G401 (cell line): ENCODE results near the gene TUNAR. TPM values are rescaled to one million over a fixed set of nuclear protein-coding genes. Genes with fewer than 3 reads are reported as not detected.

ENCODE experiments used
- DNase-seq: peaks from one replicate; pipeline ENCODE4 v3.0.0-alpha.2; 2015; ENCODE audit warnings: low spot score
- in situ Hi-C: cut with HindIII; loops from 2 replicates; pipeline ENCODE4 v1.10.0; 2016; ENCODE audit warnings: low sequenced_read_pairs, mixed read lengths
- total RNA-seq: library from RNA; depleted of rRNA; stranded (reverse); fragments of >200 nt; shearing (Covaris generic); gene quantifications from 2 replicates; pipeline ENCODE4 v1.2.3, GENCODE V29; 2014; rRNA removed

Gene TUNAR
- not detected in 2 replicates for total RNA-seq

DNA sequence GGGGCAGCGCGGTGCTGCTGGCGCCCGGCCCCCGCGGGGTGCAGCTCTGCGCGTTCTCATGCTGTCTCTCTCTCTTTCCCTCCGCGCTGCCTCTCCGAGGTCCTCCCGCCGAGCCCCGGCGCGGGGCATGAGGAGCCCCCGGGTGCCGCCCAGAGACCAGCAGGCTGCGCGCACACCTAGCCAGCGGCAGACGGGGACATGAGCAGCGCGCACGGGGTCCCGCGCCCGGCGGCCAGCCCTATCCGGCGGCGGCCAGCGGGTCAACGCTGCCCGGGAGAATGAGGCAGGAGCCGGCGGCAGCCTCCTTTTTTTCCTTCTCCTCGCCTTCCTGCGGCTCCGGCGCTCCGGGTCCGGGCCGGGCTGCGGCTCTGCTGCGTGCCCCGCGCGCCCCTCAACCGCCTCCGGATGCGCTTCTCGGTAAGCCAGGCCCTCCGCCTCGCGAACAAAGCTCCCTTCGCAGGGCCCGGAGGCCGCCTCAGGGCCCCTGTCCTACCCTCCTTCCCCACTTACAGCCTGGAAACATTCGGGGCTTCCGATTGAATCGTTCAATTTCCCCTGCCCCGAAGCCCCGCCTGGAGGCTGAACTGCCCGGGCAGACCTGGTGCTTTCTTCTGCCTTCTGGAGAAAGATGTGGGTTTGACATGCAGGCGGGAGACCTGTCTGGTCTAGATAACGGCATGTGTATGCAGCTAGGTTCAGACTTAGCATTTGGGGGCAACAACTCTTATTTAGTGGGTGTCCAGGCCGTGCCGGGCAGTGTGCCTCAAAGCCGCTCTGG, at the start of gene TUNAR:
TUNAR (plus strand) TSS at position 72 of the 778 bp plus-strand sequence.
- in situ Hi-C loops, result no loop called here
- DNase-seq, result no peak

DNA sequence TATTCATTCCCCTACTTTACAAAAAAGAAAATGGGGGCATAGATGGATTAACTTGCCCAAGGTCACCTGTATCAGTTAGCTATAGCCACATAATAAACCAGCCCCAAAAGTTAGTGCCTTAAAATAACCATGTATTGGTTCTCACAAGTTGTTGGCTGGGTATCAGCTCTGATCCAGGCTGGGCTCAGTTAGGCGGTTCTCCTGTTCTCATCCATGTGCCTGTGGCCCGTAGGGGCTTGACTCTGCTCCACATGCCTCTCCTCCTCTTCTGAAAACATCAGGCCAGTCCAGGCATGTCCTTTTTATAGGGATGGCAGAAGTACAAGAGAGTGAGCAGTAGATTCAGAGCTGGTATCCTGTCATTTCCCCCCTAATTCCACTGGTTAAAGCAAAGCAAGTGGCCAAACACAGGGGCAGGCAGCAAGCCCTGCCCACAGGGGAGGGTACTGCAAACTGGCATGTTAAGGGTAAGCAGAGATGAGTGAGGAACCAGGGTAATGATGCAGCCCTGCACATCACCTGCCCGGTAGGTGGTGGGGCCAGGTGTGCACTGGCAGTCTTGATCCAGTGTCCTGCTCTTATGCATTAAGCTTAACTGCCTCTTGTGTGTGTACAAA, 47.9 kb upstream of the TUNAR start:
- no peak for DNase-seq
- in situ Hi-C loops, result no loop called here

DNA sequence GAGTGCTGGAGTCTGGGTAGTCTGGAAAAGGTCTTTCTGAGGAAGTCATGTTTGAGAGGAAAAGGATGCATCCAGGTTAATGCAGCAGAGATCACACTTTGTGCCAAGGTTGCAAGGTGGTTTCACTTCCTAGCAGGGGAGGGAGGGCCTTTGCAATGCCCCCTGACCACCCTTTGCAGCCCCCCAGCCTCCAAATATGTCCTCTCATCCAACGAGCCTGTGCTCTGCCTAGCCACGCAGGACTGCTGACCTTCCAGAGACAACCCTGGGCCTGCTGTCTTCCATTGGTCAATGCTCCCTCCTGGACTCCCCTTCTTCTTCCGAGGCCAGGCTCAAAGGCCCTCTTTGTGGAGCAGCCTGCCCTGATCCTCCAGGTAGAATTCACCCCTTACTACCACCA, 47.3 kb upstream of the TUNAR start:
- in situ Hi-C loops, result no loop called here
- no peak for DNase-seq

DNA sequence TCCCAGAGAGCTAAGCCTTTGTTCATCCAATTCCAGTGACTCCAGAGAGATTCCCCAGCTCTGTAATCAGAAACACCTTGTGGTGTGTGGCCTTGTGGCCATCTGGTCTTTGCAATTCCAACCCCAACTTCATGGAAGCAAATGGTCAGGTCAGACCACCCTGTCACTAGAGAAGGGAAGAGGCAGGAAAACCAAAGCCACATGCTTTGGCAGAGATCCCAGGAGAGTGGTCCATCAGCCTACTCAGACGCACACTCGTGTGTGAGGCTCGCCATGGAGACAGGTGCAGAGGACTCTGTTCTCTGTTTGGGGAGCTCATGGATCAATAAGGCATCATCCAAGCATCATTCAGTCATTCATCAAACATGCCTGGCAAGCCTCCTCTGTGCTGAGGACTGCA, 46.2 kb upstream of the TUNAR start:
- in situ Hi-C loops, result no loop called here
- no peak for DNase-seq

DNA sequence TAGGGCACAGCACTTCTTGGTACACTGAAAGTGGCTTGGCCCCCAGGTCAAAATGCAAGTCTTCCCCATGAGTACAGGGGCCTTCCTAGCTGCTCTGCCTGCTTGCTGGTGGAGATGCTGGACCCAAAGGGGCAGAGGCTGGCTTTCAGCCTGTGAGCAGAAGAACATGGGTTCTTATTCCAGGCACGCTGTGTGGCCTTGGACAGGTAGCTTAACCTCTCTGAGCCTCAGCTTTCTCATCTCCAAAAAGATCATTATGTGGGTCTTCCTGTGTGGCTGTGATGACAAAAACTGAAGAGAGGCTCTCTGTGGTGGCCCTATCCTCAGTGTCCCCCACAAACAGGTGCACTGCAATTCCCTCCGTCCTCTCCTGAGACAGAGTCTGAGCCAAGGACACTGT, 45.6 kb upstream of the TUNAR start:
- in situ Hi-C loops, result no loop called here
- no peak for DNase-seq

DNA sequence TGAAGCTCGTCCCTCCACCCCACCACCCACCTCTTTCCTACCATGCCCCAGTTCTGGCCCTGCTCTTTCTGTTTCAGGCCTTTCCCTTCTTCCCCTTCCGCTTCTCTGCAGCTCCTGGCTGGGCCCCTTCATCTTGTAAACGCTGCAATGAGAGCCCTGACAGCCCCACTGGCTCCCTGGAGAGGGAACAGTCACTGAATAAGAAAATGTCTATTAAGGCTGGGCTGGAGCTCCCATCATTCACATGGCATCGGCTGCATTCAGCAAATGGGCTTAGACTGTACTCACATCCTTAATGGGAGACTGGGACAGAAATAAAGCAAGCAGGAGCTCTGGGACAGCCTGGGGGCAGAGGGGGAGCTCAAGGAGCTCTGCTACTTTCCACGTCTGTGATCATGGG, 45.2 kb upstream of the TUNAR start:
- DNase-seq, result no peak
- in situ Hi-C loops, result no loop called here

DNA sequence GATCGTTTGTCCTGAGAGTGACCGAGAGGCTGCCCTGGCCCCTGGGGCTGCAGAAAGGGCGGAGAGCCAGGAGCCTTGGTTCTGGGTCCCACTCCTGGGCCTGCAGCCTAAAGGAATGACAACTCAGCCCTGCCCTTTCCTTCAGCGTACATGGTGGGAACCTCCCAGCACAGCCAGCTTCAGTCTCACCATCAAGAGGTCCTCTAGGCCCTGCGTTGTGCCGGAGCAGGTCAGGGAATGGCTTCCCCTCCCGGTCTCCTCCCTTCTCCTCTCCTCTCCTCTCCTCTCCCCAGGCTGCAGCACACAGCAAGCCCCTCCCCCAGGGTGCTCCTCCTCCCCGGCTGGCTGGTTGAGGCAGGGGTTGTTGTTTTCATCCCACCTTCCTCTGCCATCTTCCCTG, 44.6 kb upstream of the TUNAR start:
- no peak for DNase-seq
- in situ Hi-C loops, result no loop called here

DNA sequence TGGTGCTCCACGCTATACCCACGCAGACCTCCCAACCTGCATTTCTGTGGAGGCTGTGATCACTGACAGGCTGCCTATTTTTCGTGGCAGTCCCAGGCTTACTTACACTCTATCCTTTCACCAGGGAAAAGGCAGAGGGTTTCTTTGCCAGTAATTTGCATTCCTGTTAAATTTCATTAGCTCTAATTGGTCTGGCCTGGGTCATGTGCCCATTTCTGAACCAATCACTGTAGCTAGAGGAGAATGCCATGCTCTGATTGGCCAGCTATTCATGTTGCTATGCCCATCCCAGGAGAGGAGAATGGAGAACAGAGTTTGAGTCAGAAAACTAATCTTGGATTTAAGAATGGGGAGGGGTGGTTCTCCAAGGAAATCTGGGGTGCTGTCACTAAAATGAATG, 43.2 kb upstream of the TUNAR start:
- no peak for DNase-seq
- in situ Hi-C loops, result no loop called here

DNA sequence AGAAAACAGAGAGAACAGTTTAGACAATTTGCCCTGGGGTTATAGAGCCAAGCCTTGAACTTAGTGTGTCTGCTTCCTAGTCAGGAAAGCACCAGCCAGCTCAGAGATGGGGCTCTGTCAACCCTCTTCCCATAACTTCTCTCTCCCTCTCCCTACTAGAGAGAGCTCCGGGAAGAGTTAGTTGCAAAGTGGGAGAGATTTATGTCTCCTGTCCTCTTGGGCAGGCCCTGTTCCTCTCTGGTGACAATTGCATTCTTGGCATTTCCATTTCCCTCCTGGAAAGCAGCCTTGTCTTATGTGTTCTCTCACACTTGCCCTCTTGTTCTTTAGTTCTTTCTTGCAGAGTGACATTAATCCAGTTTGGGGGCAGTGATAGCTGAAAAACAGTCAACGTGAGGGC, 42.1 kb upstream of the TUNAR start:
- in situ Hi-C loops, result no loop called here

DNA sequence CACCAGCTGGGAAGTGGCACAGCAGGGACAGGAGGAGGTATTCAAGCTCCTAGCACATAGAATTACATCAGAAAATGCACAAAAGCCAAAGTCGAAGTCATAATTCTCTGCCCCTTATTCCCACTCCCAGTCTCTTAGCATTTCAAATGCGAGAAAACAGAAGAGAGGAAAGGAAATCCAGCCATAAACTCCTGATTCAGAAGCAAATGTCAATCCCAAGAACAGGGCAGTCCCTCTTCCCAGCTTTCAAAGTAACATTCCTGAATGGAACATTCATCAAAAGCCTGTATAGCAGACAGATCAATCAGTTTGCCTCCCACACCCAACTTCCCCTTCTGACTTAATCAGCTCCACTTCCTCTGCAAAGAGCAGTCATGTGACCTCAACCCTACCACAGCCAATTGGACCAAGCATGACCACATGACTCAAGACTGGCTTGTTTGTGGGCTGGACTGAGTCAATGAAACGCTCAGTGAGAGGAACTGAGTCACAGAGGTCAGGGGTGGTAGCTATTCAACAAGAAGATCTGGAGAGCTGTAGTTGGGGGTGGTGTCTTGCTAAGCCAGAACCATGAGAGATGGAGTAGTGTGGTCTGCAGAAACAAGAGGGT, 41.4 kb upstream of the TUNAR start:
- DNase-seq, result no peak
- in situ Hi-C loops, result no loop called here

More for the DNA sequence above, 42.1 kb upstream of the TUNAR start:
- DNase-seq, result no peak

DNA sequence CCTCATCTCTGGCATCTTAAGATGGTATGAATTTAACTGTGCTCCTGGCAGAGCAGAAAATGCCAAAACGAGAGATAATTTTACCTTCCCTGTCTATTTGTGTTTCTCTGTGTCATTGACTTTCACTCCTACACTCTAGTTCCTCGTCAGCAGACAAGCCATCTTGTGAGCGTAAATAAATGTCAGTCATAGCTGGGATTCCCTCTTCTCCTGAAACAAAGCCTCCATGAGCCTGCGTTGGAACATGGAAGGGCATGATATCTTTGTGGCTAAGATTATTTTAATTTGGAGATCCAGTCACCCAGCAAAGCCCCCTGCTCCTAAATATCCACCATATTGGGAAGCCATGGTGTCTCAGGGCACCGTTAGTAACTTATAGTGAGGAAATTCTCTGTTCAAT, 37.8 kb upstream of the TUNAR start:
- DNase-seq, result no peak
- in situ Hi-C loops, result no loop called here

DNA sequence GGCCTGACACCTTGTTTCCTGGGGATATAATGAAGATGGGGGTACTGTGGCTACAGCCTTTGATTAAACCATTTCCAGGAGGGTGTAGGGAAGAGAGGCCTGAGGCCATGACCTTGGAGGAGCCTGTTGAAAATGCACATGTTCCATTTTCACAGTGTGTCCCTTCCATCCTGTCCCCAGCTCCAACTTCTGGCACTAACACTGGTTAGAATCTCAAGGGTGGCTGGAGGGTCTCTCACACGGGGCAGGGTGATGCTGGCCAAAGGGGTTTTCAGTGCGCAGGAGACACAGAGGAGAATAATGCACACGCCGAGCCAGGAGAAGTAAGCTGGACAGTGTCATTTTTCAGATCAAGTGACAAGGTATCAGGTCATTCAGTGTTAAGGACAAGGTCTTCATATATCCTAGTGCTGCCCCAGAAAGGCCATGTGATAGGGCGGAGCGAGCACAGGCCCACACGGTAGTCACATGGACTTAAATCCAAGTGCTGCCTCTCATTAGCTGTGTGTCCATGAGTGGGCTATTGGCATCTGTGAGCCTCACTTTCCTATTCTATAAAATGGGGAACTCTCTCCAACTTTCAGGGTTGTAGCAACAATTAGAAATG, 36.4 kb upstream of the TUNAR start:
- no peak for DNase-seq
- in situ Hi-C loops, result no loop called here

DNA sequence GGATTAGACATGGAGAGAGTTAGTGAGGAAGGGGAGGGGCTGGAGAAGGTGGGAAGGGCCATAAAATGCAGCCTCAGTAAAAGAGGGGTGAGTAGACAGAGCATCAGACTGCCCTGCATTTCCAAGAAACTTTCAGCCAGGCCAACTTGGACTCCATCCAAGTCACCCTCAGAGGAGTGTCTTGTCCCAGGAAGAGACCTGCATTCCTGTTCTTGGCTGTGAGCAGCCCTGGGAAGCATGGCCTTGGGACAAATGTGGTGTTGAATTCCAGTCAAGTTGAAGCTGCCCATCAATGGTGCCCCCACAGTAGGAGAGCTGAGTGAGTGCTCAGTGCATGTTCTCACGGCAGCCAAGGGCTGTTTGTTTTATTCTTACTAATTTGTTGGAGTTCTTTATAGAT, 35.0 kb upstream of the TUNAR start:
- in situ Hi-C loops, result no loop called here
- no peak for DNase-seq

DNA sequence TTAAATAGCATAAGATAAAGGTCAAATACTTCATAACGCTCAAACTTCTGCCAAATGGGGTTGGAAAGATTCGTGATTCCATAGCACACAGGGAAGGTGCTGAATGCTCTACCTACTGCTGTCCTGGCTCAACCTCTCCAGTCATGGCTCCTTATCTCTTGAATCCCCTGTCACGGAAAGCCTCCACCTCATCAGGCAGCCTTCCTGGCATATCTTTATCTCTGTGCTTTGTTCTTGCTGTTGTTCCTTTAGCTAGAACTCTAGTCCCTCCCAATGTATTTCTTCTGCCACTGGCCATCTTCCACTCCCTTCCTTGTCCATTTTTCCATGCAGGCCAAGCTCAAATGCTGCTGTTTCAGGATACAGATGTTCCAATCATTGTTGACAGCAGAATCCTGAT, 26.9 kb upstream of the TUNAR start:
- in situ Hi-C loops, result no loop called here
- no peak for DNase-seq

DNA sequence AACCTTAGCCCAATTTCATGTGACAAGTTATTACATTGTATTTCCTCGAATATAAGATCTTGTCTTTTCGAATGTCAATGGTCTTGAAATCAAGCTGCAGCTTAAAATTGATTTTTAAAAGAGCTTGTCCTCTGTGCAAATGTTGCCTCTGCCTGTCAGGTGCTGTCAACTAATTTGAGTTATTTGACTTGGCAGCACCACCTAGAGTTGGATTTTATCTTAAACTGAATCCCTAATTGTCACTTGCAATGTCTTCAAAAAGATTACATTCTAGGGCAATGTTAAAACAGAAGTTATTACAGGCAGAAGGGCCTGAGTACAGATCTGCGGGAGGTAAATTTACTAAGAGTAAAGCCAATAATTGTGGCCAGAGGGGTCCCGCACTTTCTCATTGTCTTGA, 26.2 kb upstream of the TUNAR start:
- in situ Hi-C loops, result no loop called here
- no peak for DNase-seq

DNA sequence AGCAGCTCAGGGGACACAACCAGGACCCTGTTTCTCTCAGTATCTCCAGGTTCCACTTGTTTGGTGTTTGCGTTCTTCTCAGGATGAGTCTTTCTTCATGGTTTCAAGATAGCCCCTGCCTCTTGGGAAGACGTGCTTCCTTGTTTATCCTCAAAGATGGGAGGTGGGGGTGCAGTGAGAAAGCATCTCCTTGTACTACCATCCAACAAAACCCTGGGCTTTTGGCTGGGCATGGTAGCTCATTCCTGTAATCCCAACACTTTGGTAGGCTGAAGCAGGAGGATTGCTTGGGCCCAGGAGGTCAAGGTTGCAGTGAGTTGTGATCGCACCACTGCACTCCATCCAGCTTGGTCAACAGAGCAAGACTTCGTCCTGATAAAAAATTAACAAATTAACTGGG, 21.0 kb upstream of the TUNAR start:
- in situ Hi-C loops, result no loop called here
- no peak for DNase-seq

DNA sequence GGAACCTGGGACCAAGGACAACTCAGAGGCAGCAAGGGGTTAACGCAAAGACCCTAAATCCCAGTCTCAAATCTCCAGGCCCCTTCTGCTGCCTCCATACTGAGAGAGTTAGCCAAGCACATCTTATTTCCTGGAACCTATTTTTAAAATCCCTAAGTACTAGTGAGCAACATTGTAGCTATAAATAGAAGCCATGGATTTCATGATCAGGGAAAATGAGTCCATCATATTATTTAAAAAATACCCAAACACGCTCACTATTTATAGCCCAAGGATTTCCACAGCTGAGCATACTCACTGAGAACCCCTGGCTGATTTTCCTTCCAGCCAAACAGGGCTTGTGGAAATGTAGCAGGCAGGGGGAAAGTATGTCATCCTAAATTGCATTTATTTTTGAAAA, 19.4 kb upstream of the TUNAR start:
- in situ Hi-C loops, result no loop called here
- DNase-seq, result no peak

DNA sequence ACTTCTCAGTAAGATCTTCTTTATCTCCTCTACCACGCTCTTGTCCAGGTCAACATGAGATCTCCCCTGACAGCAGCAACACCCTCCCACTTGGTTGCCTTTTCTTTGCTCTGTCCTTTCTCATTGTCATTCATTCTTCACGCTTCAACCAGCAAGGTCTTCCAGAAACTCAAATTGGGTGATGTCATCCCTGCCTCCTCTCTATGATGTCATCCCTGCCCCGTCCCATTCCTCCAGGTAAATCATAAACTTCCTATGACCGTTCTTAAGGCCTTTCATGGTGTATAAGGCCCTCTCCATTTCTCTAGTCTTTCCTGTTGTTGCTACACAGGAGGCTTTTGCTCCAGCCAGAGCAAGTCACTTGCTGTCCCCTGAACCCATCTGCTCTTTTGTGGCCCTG, 17.7 kb upstream of the TUNAR start:
- in situ Hi-C loops, result no loop called here
- no peak for DNase-seq

DNA sequence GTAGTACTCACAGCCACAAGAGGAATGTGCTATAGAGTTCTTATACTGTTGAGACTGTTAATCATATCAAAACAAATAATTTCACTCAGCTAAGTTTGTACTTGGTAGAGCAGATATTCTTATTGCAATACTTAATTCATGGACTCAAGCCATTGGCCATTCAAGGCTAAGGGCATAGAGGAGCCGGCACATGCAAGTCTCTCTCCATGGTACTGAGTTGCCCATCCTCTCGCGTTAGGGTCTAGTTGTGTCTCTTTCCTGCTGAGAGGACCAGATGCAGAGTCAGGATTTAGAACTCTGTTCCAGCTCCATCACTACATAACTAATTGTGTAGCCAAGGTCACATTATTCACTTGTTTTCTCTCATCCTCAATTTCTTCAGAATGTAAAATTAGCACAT, 14.4 kb upstream of the TUNAR start:
- in situ Hi-C loops, result no loop called here
- no peak for DNase-seq

DNA sequence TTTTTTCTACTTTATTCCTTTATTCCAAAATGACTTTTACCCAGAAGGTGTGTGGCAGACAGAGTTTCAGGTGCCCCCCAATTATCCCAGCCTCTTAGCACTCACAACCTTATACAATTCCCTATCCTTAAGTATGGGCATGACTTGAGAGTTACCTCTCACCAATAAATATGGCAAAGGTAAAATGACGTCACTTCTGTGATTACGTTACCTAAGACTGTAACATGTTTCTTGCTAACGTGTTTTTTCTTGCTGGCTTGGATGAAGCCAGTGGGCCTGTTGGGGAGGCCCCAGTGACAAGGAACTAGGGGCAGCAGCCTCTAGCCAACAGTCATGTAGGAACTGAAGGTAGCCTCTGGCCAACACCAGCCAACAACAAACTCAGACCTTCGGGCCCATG, 13.3 kb upstream of the TUNAR start:
- in situ Hi-C loops, result no loop called here
- DNase-seq, result no peak
